Stimulated activated naive CD8-positive, alpha-beta T cell treated with anti-CD3 and anti-CD28 coated beads, Interleukin-15, amount 100 ng/mL, for 72 hours (primary cell): ENCODE data around the gene HSD17B8.
A peak's percentile ranks its signal among the peaks of the same experiment; 100 is the strongest.

Experiments used
- ATAC-seq: fragments of 150-1000 bp; cut with Tn5 transposase; 2 replicates; pipeline ENCODE4 v1.10.0; 2021; ENCODE audit warnings: mild to moderate bottlenecking, moderate library complexity
- DNase-seq, 2 donors: peaks; one replicate each; pipeline ENCODE4 v3.0.0; 2021 to 2022
- H3K27ac Mint-ChIP-seq, 2 donors: one replicate each; pipeline ENCODE4 v1.8.0; 2022; ENCODE audit warnings: mild to moderate bottlenecking in 2 of 2, mixed read lengths in 2 of 2, moderate library complexity in 2 of 2
- H3K27me3 Mint-ChIP-seq: one replicate; pipeline ENCODE4 v1.8.0; 2022; ENCODE audit warnings: mixed read lengths
- H3K4me1 Mint-ChIP-seq: one replicate; pipeline ENCODE4 v1.8.0; 2022; ENCODE audit warnings: mild to moderate bottlenecking, mixed read lengths
- H3K4me3 Mint-ChIP-seq, 2 donors: one replicate each; pipeline ENCODE4 v1.8.0; 2022; ENCODE audit warnings: mild to moderate bottlenecking in 2 of 2, mixed read lengths in 2 of 2, moderate library complexity in 1 of 2
- H3K9me3 Mint-ChIP-seq, 2 donors: one replicate each; pipeline ENCODE4 v1.8.0; 2022; ENCODE audit warnings: mixed read lengths in 2 of 2

The HSD17B8 gene

GRCh38 chr6:33181141-33181540 lies 23.3 kb upstream of the HSD17B8 start:
- peaks cover 20 to 25% of the 10 kb centered on the region in 2 donors for H3K9me3 Mint-ChIP-seq
- ATAC-seq (no peak), DNase-seq (no peak)
- peak overlapping the region in 1 of 2 donors; percentile 73 for H3K27ac Mint-ChIP-seq
- no peak overlapping the region for H3K4me3 Mint-ChIP-seq
- H3K4me1 Mint-ChIP-seq, result peaks cover 20% of the 10 kb centered on the region
- peaks cover under 1% of the 10 kb centered on the region for H3K27me3 Mint-ChIP-seq

- ATAC-seq (peak; percentile 45), DNase-seq (no peak)
- Mint-ChIP-seq H3K9me3 (peaks cover 20 to 25% of the 10 kb centered on the region in 2 donors), H3K27ac (peak overlapping the region; percentile 99), H3K4me1 (peaks cover 20% of the 10 kb centered on the region), H3K27me3 (peaks cover 8% of the 10 kb centered on the region), H3K4me3 (peak overlapping the region; percentile 56 to 66)
Observed at GRCh38 chr6:33183071-33183683, 21.3 kb upstream of the HSD17B8 start.

- Mint-ChIP-seq H3K27me3 (peaks cover 8% of the 10 kb centered on the region), H3K4me3 (no peak overlapping the region), H3K9me3 (peaks cover 20 to 25% of the 10 kb centered on the region in 2 donors), H3K27ac (no peak overlapping the region), H3K4me1 (peaks cover 20% of the 10 kb centered on the region)
- ATAC-seq (peak; percentile 26), DNase-seq (no peak)
Observed at GRCh38 chr6:33185190-33185589, 19.3 kb upstream of the HSD17B8 start.

GRCh38 chr6:33185654-33186187 lies 18.7 kb upstream of the HSD17B8 start:
- H3K4me3 Mint-ChIP-seq, result no peak overlapping the region
- peaks cover 20 to 25% of the 10 kb centered on the region in 2 donors for H3K9me3 Mint-ChIP-seq
- DNase-seq, result no peak
- no peak for ATAC-seq
- H3K27ac Mint-ChIP-seq, result peak overlapping the region in 1 of 2 donors; percentile 36
- peaks cover 11% of the 10 kb centered on the region for H3K27me3 Mint-ChIP-seq
- H3K4me1 Mint-ChIP-seq, result peaks cover 20% of the 10 kb centered on the region

GRCh38 chr6:33187809-33188208 lies 16.6 kb upstream of the HSD17B8 start:
- Mint-ChIP-seq H3K9me3 (peaks cover 17 to 21% of the 10 kb centered on the region in 2 donors), H3K4me3 (no peak overlapping the region), H3K27ac (no peak overlapping the region), H3K27me3 (peaks cover 26% of the 10 kb centered on the region), H3K4me1 (peaks cover 28% of the 10 kb centered on the region)
- ATAC-seq (no peak), DNase-seq (no peak)

GRCh38 chr6:33189164-33189563 lies 15.3 kb upstream of the HSD17B8 start:
- Mint-ChIP-seq H3K9me3 (peaks cover 5 to 7% of the 10 kb centered on the region in 2 donors), H3K4me3 (no peak overlapping the region), H3K27me3 (peaks cover 26% of the 10 kb centered on the region)

GRCh38 chr6:33189625-33190448 lies 14.6 kb upstream of the HSD17B8 start:
- H3K27me3 Mint-ChIP-seq, result peaks cover 26% of the 10 kb centered on the region
- peaks cover 0 to under 1% of the 10 kb centered on the region in 2 donors for H3K9me3 Mint-ChIP-seq
- ATAC-seq (no peak), DNase-seq (no peak)
- no peak overlapping the region for H3K4me3 Mint-ChIP-seq
- peaks cover 27% of the 10 kb centered on the region for H3K4me1 Mint-ChIP-seq
- H3K27ac Mint-ChIP-seq, result no peak overlapping the region

More at GRCh38 chr6:33189164-33189563, 15.3 kb upstream of the HSD17B8 start:
- no peak for DNase-seq
- peaks cover 28% of the 10 kb centered on the region for H3K4me1 Mint-ChIP-seq
- no peak overlapping the region for H3K27ac Mint-ChIP-seq
- no peak for ATAC-seq

GRCh38 chr6:33190504-33191107 lies 13.8 kb upstream of the HSD17B8 start:
- peak overlapping the region in 1 of 2 donors; percentile 6 for H3K27ac Mint-ChIP-seq
- H3K9me3 Mint-ChIP-seq, result no peaks in the 10 kb centered on the region
- H3K4me3 Mint-ChIP-seq, result no peak overlapping the region
- H3K4me1 Mint-ChIP-seq, result peaks cover 27% of the 10 kb centered on the region
- H3K27me3 Mint-ChIP-seq, result peaks cover 26% of the 10 kb centered on the region
- no peak for ATAC-seq
- DNase-seq, result no peak

- peaks cover 22% of the 10 kb centered on the region for H3K27me3 Mint-ChIP-seq
- H3K9me3 Mint-ChIP-seq, result no peaks in the 10 kb centered on the region
- ATAC-seq, result no peak
- peak overlapping the region in 1 of 2 donors; percentile 23 for H3K27ac Mint-ChIP-seq
- peaks cover 32% of the 10 kb centered on the region for H3K4me1 Mint-ChIP-seq
- DNase-seq, result no peak
- H3K4me3 Mint-ChIP-seq, result peak overlapping the region in 1 of 2 donors; percentile 65
Observed at GRCh38 chr6:33191383-33192104, 12.9 kb upstream of the HSD17B8 start.

- H3K27ac Mint-ChIP-seq, result peak within 1 kb of the TSS in 1 of 2 donors; percentile 71
- H3K4me1 Mint-ChIP-seq, result peaks cover 37% of the 10 kb centered on the region
- peaks cover 18% of the 10 kb centered on the region for H3K27me3 Mint-ChIP-seq
- DNase-seq (no peak), ATAC-seq (peak; percentile 63)
- H3K4me3 Mint-ChIP-seq, result peak within 1 kb of the TSS; percentile 73 to 81
- no peaks in the 10 kb centered on the region for H3K9me3 Mint-ChIP-seq
Observed at GRCh38 chr6:33192105-33192646, 12.3 kb upstream of the HSD17B8 start, which contains the start of gene COL11A2. COL11A2 (minus strand) TSS chr6:33192467; CDS start chr6:33192240, 227 bp downstream.

GRCh38 chr6:33192671-33193602 lies 11.5 kb upstream of the HSD17B8 start:
- Mint-ChIP-seq H3K27me3 (peaks cover 18% of the 10 kb centered on the region), H3K9me3 (no peaks in the 10 kb centered on the region), H3K27ac (peak overlapping the region in 1 of 2 donors; percentile 71), H3K4me3 (peak overlapping the region; percentile 73 to 81), H3K4me1 (peaks cover 44% of the 10 kb centered on the region)
- DNase-seq (no peak), ATAC-seq (peak; percentile 41)

- ATAC-seq (no peak), DNase-seq (no peak)
- Mint-ChIP-seq H3K4me1 (peaks cover 51% of the 10 kb centered on the region), H3K9me3 (no peaks in the 10 kb centered on the region), H3K27me3 (peaks cover 18% of the 10 kb centered on the region), H3K27ac (peak overlapping the region in 1 of 2 donors; percentile 24), H3K4me3 (peak overlapping the region; percentile 45 to 60)
Observed at GRCh38 chr6:33193619-33194018, 10.8 kb upstream of the HSD17B8 start.

- Mint-ChIP-seq H3K27ac (no peak overlapping the region), H3K9me3 (no peaks in the 10 kb centered on the region), H3K27me3 (peaks cover 18% of the 10 kb centered on the region), H3K4me3 (no peak overlapping the region), H3K4me1 (peaks cover 60% of the 10 kb centered on the region)
- no peak for DNase-seq
- no peak for ATAC-seq
Observed at GRCh38 chr6:33194431-33194979, 9.9 kb upstream of the HSD17B8 start.
